Breast epithelium (tissue), 3 donors: ENCODE measurements around the gene HID1.

Experiments used
- POLR2A ChIP-seq: fragments of 450-650 bp; IDR thresholded peaks from one replicate; pipeline ENCODE4 v1.6.1; 2016; ENCODE audit warnings: antibody characterized with exemption, mild to moderate bottlenecking, moderate library complexity
- POLR2AphosphoS5 ChIP-seq, 3 donors: sonication (generic); formaldehyde crosslinking; IDR thresholded peaks; one replicate each; pipeline ENCODE4 v1.6.1; 2017; ENCODE audit warnings: antibody characterized with exemption in 3 of 3
- TF ChIP-seq, protein P1 (sequence below), 3 donors: fragments of 450-650 bp; IDR thresholded peaks; one replicate each; pipeline ENCODE4 v1.5.1; 2016 to 2017; ENCODE audit warnings: antibody characterized with exemption in 3 of 3, mild to moderate bottlenecking in 3 of 3, moderate library complexity in 3 of 3

- TF ChIP-seq, protein P1, sequence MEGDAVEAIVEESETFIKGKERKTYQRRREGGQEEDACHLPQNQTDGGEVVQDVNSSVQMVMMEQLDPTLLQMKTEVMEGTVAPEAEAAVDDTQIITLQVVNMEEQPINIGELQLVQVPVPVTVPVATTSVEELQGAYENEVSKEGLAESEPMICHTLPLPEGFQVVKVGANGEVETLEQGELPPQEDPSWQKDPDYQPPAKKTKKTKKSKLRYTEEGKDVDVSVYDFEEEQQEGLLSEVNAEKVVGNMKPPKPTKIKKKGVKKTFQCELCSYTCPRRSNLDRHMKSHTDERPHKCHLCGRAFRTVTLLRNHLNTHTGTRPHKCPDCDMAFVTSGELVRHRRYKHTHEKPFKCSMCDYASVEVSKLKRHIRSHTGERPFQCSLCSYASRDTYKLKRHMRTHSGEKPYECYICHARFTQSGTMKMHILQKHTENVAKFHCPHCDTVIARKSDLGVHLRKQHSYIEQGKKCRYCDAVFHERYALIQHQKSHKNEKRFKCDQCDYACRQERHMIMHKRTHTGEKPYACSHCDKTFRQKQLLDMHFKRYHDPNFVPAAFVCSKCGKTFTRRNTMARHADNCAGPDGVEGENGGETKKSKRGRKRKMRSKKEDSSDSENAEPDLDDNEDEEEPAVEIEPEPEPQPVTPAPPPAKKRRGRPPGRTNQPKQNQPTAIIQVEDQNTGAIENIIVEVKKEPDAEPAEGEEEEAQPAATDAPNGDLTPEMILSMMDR (IDR thresholded peaks at IDR 0.05) = no peak
- TF ChIP-seq POLR2A (no peak), POLR2AphosphoS5 (IDR thresholded peaks at IDR 0.05) (no peak)
Measured at GRCh38 chr17:74992223-74992622, 19.7 kb upstream of the HID1 start.
